SW 1271 (cell line): ENCODE measurements around the gene PCYT2.

Source experiments
- DNase-seq, 2 experiments: peaks; one replicate each; lab custom pipeline; 2025; lab: John Stamatoyannopoulos, UW

PCYT2 gene

GRCh38 chr17:81901167-81902022 is 9.8 kb downstream of the PCYT2 start:
- DNase-seq, result no peak

DNA sequence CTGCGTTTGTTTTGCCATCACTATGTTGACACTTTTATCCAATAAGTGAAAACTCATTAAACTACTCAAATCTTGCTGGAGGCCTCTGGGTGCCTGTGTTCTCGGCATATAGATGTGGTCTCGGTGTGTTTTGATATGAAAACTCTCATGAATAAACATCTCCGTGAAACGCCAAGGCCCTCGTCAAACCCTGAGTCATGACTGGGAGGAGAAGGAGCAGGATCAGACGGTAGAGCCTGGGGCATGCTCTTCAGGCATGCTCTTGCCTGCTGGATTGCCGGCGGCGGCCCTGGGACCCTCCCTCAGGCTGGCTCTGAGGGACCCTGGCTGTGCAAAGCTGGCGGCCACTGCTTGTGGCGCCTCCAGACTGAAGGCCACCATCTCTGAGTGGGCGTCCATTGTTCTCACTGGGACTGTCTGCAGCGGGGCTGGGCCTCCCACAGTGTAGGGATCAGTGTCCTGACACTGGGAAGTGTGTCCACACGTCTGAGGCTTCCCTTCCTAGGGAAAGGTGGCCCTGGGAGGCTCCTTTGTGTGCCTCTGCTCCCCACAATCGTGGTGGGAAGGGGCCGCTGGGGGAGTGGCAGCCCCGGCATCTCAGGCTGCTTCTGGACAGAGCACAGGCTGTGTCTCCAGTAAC is 10.9 kb downstream of the PCYT2 start:
- no peak for DNase-seq

DNA sequence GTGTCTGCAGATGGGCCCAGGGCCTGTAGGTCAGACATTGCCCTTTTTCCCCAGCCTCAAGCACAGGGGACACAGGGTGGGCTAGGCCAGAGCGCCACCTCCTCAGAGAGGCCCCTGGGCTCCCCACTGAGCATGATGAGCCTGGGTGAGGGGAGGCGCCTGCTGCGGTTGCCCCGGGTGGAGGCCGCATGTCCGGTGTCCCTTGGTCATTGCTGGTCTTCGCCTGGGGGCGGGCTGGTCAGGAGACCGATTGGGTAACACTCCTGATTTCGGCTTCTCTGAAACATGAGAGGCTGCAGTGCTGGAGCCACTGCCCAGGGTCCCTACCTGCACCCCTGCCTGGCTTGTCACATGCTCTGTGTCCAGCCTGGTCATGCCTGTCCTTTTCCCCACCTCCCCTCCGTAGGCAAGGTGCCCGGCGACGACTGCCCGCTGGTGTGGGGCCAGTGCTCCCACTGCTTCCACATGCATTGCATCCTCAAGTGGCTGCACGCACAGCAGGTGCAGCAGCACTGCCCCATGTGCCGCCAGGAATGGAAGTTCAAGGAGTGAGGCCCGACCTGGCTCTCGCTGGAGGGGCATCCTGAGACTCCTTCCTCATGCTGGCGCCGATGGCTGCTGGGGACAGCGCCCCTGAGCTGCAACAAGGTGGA is 11.6 kb downstream of the PCYT2 start:
- DNase-seq, result no peak

- DNase-seq, result no peak
Observed at GRCh38 chr17:81898885-81899284, 12.3 kb downstream of the PCYT2 start.

GRCh38 chr17:81898029-81898866 is 13.0 kb downstream of the PCYT2 start:
- no peak for DNase-seq

DNA sequence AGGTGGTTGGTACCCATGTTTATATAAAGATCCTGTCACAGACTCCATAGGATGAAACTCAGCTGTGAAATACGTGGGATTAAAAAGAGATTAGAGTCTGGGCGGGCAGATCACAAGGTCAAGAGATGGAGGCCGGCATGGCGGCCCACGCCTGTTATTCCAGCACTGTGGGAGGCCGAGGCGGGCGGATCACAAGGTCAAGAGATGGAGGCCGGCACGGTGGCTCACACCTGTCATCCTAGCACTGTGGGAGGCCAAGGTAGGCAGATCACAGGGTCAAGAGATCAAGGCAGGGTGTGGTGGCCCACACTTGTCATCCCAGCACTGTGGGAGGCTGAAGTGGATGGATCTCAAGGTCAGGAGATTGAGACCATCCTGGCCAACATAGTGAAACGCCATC is 15.8 kb downstream of the PCYT2 start:
- DNase-seq, result no peak

- no peak for DNase-seq
Observed at GRCh38 chr17:81891303-81891552, 20.0 kb downstream of the PCYT2 start.

DNA sequence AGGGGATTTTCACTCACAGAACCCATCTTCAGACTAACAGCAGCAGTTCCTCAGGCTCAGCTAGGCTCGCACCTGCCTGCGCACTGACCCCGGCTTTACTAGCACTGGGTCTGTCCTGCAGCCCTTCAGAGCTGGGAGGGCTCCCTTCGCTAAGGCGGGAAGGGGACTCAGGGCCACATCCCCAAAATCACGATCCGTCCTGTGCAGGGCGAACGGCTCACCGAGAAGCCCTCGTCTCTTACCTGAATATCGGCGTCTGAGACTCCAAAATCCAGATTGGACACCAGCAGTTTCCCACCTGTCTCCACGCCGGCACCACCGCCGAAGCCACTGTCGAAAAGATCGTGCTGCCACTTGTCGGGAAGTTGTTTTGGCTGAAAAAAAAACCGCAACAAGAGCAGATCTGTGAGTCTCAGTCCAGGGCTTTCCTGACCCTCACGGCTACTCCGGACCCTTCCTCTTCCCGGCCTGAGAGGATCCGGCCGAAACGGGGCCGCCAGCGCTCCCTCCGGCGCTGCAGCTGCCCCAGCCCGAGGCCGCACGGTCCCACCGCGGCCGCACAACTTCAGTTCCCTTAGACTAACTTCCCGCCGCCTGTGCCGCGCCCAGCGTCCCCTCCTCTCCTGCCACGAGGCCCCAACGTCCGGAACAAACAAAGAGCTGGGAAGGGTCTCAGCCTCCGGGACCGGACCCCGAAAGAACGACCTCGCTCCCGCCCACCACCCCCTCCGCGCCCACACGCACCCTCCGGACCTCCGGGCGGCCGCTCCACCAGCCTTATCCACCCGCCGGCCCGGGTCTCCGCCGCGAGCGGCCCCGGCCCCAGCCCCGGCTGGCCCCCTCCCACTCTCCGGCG is 20.5 kb downstream of the PCYT2 start:
- DNase-seq, result no peak

DNA sequence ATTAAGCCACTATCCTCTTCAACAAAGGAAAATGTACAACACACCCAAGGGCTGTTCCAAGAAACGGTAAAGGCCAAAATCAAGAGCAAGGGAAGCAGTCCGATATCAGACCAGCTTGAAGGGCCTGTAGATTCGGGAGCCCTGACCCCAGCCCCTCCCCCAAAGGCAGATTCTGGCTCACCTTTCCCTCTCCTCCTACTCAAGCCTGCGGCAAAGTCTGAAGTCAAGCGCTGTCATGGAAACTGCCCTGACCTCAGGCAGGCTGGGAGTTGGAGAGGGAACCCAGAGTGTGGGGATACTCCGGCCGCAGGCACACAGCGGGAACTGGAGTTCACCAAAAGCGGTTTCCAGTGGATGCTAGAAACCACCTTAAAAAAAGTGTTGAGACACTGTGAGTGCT is 21.6 kb downstream of the PCYT2 start:
- DNase-seq, result no peak

- DNase-seq, result no peak
Observed at GRCh38 chr17:81888988-81889595, 22.1 kb downstream of the PCYT2 start.

GRCh38 chr17:81888105-81888987 is 22.9 kb downstream of the PCYT2 start:
- no peak for DNase-seq

- DNase-seq, result peak; percentile 37 to 41
Observed at GRCh38 chr17:81885869-81886548, 25.2 kb downstream of the PCYT2 start.

- no peak for DNase-seq
Observed at GRCh38 chr17:81885454-81885853, 25.7 kb downstream of the PCYT2 start.

- DNase-seq, result no peak
Observed at GRCh38 chr17:81884968-81885367, 26.2 kb downstream of the PCYT2 start.

GRCh38 chr17:81884520-81884919 is 26.7 kb downstream of the PCYT2 start:
- DNase-seq, result no peak

GRCh38 chr17:81879121-81879520 is 32.1 kb downstream of the PCYT2 start:
- no peak for DNase-seq

DNA sequence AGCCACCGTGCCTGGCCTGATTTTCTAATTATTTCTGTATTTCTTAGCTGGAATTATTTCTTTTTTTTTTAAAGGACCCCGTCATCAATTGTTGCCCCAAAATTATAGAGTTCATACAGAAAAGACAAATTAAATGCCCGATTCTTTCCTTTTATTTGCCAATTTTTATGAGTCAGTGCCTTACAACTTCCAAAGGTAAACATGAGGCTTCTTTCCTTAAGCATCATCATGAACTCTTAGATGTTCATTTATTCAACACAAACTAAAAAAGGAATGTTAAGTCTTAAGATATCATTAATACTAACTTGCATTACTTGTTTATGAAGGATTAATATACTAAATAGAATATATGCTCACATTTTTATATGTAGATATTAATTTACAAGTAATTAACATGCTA is 32.9 kb downstream of the PCYT2 start:
- no peak for DNase-seq

DNA sequence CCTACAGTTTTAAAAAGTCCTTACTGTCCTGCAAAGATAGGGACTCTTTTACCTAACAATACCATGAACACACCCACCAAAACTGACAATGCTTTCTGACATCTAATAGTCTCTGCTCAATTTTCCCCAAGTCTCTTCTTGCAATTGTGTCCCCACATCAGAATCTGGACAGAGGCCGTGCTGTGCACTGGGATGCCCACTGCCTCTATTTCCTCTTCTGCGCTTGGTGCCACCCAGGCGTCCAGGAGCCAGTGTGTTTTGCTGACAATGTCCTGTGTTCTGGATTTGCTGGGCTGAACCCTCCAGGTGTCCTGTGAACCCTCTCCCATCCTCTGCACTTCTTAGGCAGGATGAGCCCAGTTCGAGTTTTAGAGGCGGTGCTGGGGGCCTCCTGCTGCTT is 33.6 kb downstream of the PCYT2 start:
- DNase-seq, result no peak
